ENCODE measurements around the gene TNFRSF19. TPM values are rescaled to one million over a fixed set of nuclear protein-coding genes. Genes with fewer than 3 reads are reported as not detected.

The TNFRSF19 gene
- total and polyA plus RNA-seq, 2 of the 13 experiments (the other 11 are each of a cell fraction or from before 2014, with no cell fraction given), result 75.3 to 77.7 TPM

- H3K4me1 ChIP-seq (ENCODE audit: insufficient read depth, low read length), result peaks cover 45% of the 10 kb centered on the region
- DNase-seq (ENCODE audit: low spot score) (no peak), FAIRE-seq (no peak), ATAC-seq (no peak)
- H3K9me3 ChIP-seq (ENCODE audit: low read length), result no peaks in the 10 kb centered on the region
- no peak overlapping the region for H2AFZ ChIP-seq (ENCODE audit: low read length)
- CTCF ChIA-PET (ENCODE audit: low intra/inter-chr PET ratio, low total read pairs), result no interaction called here
- no peaks in the 10 kb centered on the region for H3K27me3 ChIP-seq (ENCODE audit: control insufficient read depth in 1 of 2, insufficient read depth in 2 of 2, low read length in 2 of 2)
- H3K79me2 ChIP-seq (ENCODE audit: insufficient read depth, low read length), result peaks cover 38% of the 10 kb centered on the region
- H3K27ac ChIP-seq (ENCODE audit: extremely low read length, insufficient read depth, low read length), result no peak overlapping the region
- H3K4me3 ChIP-seq (replicated peaks in 1 of 3; ENCODE audit: insufficient read depth in 1 of 3, low read depth in 2 of 3, low read length in 3 of 3), result no peak overlapping the region
- 99% methylated on average over 14 of the region's 15 CpGs for WGBS (ENCODE audit: low lambda C conversion rate)
- H3K9ac ChIP-seq (ENCODE audit: insufficient read depth, low read depth, low read length), result no peak overlapping the region
- intact Hi-C loops (cut with micrococcal nuclease; ENCODE audit: unreplicated experiment), result loop anchor here (10.0 kb wide), 1 partner anchor 194 kb away; no protein-coding TSS in a partner anchor
- H4K20me1 ChIP-seq (ENCODE audit: insufficient read depth, low read length), result no peaks in the 10 kb centered on the region
- H3K36me3 ChIP-seq (replicated peaks in 1 of 2; ENCODE audit: control insufficient read depth in 1 of 2, insufficient read depth in 2 of 2, low read length in 2 of 2), result peaks cover 16 to 30% of the 10 kb centered on the region in 2 experiments
- BruUV-seq (replicated peaks), result no TSS peak
- TF ChIP-seq KLF16 (CRISPR knock-in tag; IDR thresholded peaks at IDR 0.05), result no peak
- TF ChIP-seq, protein P1, sequence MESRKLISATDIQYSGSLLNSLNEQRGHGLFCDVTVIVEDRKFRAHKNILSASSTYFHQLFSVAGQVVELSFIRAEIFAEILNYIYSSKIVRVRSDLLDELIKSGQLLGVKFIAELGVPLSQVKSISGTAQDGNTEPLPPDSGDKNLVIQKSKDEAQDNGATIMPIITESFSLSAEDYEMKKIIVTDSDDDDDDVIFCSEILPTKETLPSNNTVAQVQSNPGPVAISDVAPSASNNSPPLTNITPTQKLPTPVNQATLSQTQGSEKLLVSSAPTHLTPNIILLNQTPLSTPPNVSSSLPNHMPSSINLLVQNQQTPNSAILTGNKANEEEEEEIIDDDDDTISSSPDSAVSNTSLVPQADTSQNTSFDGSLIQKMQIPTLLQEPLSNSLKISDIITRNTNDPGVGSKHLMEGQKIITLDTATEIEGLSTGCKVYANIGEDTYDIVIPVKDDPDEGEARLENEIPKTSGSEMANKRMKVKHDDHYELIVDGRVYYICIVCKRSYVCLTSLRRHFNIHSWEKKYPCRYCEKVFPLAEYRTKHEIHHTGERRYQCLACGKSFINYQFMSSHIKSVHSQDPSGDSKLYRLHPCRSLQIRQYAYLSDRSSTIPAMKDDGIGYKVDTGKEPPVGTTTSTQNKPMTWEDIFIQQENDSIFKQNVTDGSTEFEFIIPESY (CRISPR knock-in tag; IDR thresholded peaks at IDR 0.05), result peak; percentile 71; the same call in 1 of the 2 replicates
- POLR2A ChIA-PET, result interaction anchor here (0.7 kb wide), 1 partner anchor 80 kb away, joined by 3 read pairs; no protein-coding TSS in a partner anchor
- no peak overlapping the region for H3K4me2 ChIP-seq (ENCODE audit: low read depth, low read length)
- in situ Hi-C loops (cut with HindIII; ENCODE audit: extremely low pct_ligation_motif_present, low pct_unique_long_range_greater_than_20kb), result no loop called here
Measured at GRCh38 chr13:23658929-23659541, 88.8 kb downstream of the TNFRSF19 start.

DNA sequence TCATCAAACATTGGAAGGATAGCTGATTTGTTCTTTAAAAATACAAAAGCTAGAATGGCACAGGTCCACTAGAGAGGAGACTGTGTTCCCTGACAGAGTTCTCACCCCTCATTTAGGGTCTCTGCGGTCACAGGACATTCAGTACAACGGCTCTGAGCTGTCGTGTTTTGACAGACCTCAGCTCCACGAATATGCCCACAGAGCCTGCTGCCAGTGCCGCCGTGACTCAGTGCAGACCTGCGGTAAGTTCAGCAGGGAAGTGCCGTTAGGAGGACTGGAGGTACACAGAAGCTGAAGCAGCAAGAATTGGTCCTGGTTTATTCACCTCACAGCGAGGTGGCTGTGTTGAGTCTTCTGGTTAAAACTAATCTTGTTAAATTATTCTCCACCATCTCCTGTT, 90.0 kb downstream of the TNFRSF19 start:
- Histone ChIP-seq H3K4me3 (replicated peaks in 1 of 3; ENCODE audit: insufficient read depth in 1 of 3, low read depth in 2 of 3, low read length in 3 of 3) (no peak overlapping the region), H3K9me3 (ENCODE audit: low read length) (no peaks in the 10 kb centered on the region)

More for the DNA sequence above, 90.0 kb downstream of the TNFRSF19 start:
- no peak overlapping the region for H2AFZ ChIP-seq (ENCODE audit: low read length)
- DNase-seq (ENCODE audit: low spot score), result no peak
- H3K27ac ChIP-seq (ENCODE audit: extremely low read length, insufficient read depth, low read length), result no peak overlapping the region
- 97% methylated on average over 7 of the region's 9 CpGs for WGBS (ENCODE audit: low lambda C conversion rate)
- H4K20me1 ChIP-seq (ENCODE audit: insufficient read depth, low read length), result no peaks in the 10 kb centered on the region
- FAIRE-seq, result no peak
- POLR2A ChIA-PET, result no interaction called here
- no peak overlapping the region for H3K9ac ChIP-seq (ENCODE audit: insufficient read depth, low read depth, low read length)
- ATAC-seq, result no peak
- CTCF ChIA-PET (ENCODE audit: low intra/inter-chr PET ratio, low total read pairs), result no interaction called here
- H3K36me3 ChIP-seq (replicated peaks in 1 of 2; ENCODE audit: control insufficient read depth in 1 of 2, insufficient read depth in 2 of 2, low read length in 2 of 2), result peaks cover 17 to 37% of the 10 kb centered on the region in 2 experiments
- intact Hi-C loops (cut with micrococcal nuclease; ENCODE audit: unreplicated experiment) (no loop called here), in situ Hi-C loops (cut with HindIII; ENCODE audit: extremely low pct_ligation_motif_present, low pct_unique_long_range_greater_than_20kb) (no loop called here)
- BruUV-seq (replicated peaks), result no TSS peak
- H3K4me2 ChIP-seq (ENCODE audit: low read depth, low read length), result no peak overlapping the region
- peaks cover 34% of the 10 kb centered on the region for H3K79me2 ChIP-seq (ENCODE audit: insufficient read depth, low read length)
- no peaks in the 10 kb centered on the region for H3K27me3 ChIP-seq (ENCODE audit: control insufficient read depth in 1 of 2, insufficient read depth in 2 of 2, low read length in 2 of 2)
- TF ChIP-seq PRMT3 (CRISPR knock-in tag; IDR thresholded peaks at IDR 0.05; ENCODE audit: borderline replicate concordance, low read depth) (no peak), RBM22 (optimal IDR thresholded peaks at IDR 0.05; ENCODE audit: low read length) (peak; percentile 73)
- H3K4me1 ChIP-seq (ENCODE audit: insufficient read depth, low read length), result peaks cover 33% of the 10 kb centered on the region
